ENCODE results near the gene NR3C2. TPM values are rescaled to one million over a fixed set of nuclear protein-coding genes. Genes with fewer than 3 reads are reported as not detected.

The NR3C2 gene
- total RNA-seq, 1 experiment from 2014 or later: 2.7 TPM

DNA sequence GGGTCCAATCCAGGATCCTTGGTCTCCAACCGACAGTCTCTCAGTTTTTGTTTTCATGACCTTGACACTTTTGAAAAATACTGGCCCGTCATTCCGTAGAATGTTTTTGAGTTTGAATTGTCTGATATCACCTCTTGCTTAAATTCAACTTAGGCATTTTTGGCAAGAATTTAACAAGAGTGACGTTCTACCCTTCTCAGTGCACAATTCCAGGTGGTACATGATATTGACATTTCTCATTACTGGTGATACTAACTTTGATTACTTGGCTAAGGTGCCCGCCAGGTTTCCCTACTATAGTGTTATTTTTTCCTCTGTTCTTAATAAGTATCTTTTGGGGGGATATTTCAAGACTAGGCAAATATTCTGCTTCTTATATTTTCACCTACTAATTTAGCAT lies 215.1 kb downstream of the NR3C2 start:
- intact Hi-C loops (cut with micrococcal nuclease): no loop called here
- ChIA-PET POLR2A (no interaction called here), CTCF (no interaction called here), RAD21 (ENCODE audit: low non-redundant PET in 1 of 2, low total read pairs in 2 of 2, uncharacterized antibody in 2 of 2, unreplicated experiment in 2 of 2) (no interaction called here)
- Histone ChIP-seq H3K4me1 (ENCODE audit: control insufficient read depth in 1 of 2, insufficient read depth in 2 of 2, low read length in 2 of 2) (no peaks in the 10 kb centered on the region), H3K27me3 (ENCODE audit: insufficient read depth, low read length) (no peaks in the 10 kb centered on the region), H3K9me3 (ENCODE audit: control insufficient read depth in 1 of 2, insufficient read depth in 1 of 2, low read depth in 1 of 2, low read length in 2 of 2) (no peaks in the 10 kb centered on the region), H3K4me2 (ENCODE audit: low read length) (no peak overlapping the region), H3K9me2 (ENCODE audit: insufficient read depth) (no peaks in the 10 kb centered on the region), H3K79me2 (ENCODE audit: insufficient read depth, low read length) (no peaks in the 10 kb centered on the region), H3K27ac (ENCODE audit: low read depth, low read length) (no peak overlapping the region), H3K4me3 (replicated peaks in 1 of 2; ENCODE audit: low read depth in 1 of 2, low read length in 2 of 2) (no peak overlapping the region), H3K36me3 (ENCODE audit: control insufficient read depth in 1 of 2, insufficient read depth in 2 of 2, low read length in 2 of 2) (no peaks in the 10 kb centered on the region), H3K9ac (ENCODE audit: low read length) (no peak overlapping the region), H4K20me1 (ENCODE audit: insufficient read depth) (no peaks in the 10 kb centered on the region), H2AFZ (ENCODE audit: low read depth, low read length, poor library complexity, severe bottlenecking) (no peak overlapping the region)
- DNase-seq (ENCODE audit: low read depth, low spot score) (no peak), ATAC-seq (no peak)
- TF ChIP-seq, protein P1, sequence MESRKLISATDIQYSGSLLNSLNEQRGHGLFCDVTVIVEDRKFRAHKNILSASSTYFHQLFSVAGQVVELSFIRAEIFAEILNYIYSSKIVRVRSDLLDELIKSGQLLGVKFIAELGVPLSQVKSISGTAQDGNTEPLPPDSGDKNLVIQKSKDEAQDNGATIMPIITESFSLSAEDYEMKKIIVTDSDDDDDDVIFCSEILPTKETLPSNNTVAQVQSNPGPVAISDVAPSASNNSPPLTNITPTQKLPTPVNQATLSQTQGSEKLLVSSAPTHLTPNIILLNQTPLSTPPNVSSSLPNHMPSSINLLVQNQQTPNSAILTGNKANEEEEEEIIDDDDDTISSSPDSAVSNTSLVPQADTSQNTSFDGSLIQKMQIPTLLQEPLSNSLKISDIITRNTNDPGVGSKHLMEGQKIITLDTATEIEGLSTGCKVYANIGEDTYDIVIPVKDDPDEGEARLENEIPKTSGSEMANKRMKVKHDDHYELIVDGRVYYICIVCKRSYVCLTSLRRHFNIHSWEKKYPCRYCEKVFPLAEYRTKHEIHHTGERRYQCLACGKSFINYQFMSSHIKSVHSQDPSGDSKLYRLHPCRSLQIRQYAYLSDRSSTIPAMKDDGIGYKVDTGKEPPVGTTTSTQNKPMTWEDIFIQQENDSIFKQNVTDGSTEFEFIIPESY (IDR thresholded peaks at IDR 0.05; ENCODE audit: extremely low read depth, insufficient replicate concordance, low read length): no peak
- BruUV-seq (replicated peaks): no TSS peak

DNA sequence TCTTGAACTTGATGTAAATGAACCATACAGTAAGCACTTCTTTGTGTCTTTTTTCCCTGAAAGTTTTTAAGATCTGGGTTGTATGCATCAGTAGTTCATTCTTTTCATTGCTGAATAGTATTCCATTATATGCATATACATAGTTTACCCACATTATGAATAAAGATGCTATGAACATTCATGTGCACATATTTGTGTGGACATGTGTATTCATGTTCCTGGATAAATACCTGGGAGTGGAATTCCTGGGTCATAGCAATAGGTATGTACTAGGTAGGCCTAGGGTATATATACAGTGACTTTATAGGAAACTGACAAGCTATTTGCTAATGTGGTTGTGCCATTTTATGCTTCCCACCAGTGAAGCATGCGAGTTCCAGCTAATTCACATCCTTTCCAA lies 215.9 kb downstream of the NR3C2 start:
- ChIA-PET CTCF (no interaction called here), RAD21 (ENCODE audit: low non-redundant PET in 1 of 2, low total read pairs in 2 of 2, uncharacterized antibody in 2 of 2, unreplicated experiment in 2 of 2) (no interaction called here), POLR2A (no interaction called here)
- H3K27ac ChIP-seq (ENCODE audit: low read depth, low read length): no peak overlapping the region
- H2AFZ ChIP-seq (ENCODE audit: low read depth, low read length, poor library complexity, severe bottlenecking): no peak overlapping the region
- H3K9ac ChIP-seq (ENCODE audit: low read length): no peak overlapping the region
- no peaks in the 10 kb centered on the region for H3K9me2 ChIP-seq (ENCODE audit: insufficient read depth)
- H3K4me3 ChIP-seq (replicated peaks in 1 of 2; ENCODE audit: low read depth in 1 of 2, low read length in 2 of 2): no peak overlapping the region
- no peaks in the 10 kb centered on the region for H3K9me3 ChIP-seq (ENCODE audit: control insufficient read depth in 1 of 2, insufficient read depth in 1 of 2, low read depth in 1 of 2, low read length in 2 of 2)
- no peaks in the 10 kb centered on the region for H3K4me1 ChIP-seq (ENCODE audit: control insufficient read depth in 1 of 2, insufficient read depth in 2 of 2, low read length in 2 of 2)
- DNase-seq (ENCODE audit: low read depth, low spot score): no peak
- H3K36me3 ChIP-seq (ENCODE audit: control insufficient read depth in 1 of 2, insufficient read depth in 2 of 2, low read length in 2 of 2): no peaks in the 10 kb centered on the region
- intact Hi-C loops (cut with micrococcal nuclease): no loop called here
- no peaks in the 10 kb centered on the region for H4K20me1 ChIP-seq (ENCODE audit: insufficient read depth)
- H3K27me3 ChIP-seq (ENCODE audit: insufficient read depth, low read length): no peaks in the 10 kb centered on the region
- BruUV-seq (replicated peaks): no TSS peak
- no peak for ATAC-seq
- H3K79me2 ChIP-seq (ENCODE audit: insufficient read depth, low read length): no peaks in the 10 kb centered on the region
- no peak overlapping the region for H3K4me2 ChIP-seq (ENCODE audit: low read length)
- TF ChIP-seq EGR1 (IDR thresholded peaks at IDR 0.05; ENCODE audit: low read depth) (no peak), POLR2AphosphoS5 (IDR thresholded peaks at IDR 0.05; ENCODE audit: low read depth, low read length) (no peak), ZNF274 (IDR thresholded peaks at IDR 0.05; ENCODE audit: low read depth, low read length) (no peak), EZH2 (IDR thresholded peaks at IDR 0.05) (no peak), YY1 (IDR thresholded peaks at IDR 0.05; ENCODE audit: extremely low read depth, insufficient replicate concordance, low read depth, low read length) (no peak), JUND (IDR thresholded peaks at IDR 0.05) (no peak), CBX3 (IDR thresholded peaks at IDR 0.05; ENCODE audit: low read depth) (no peak), POLR2A (IDR thresholded peaks at IDR 0.05; ENCODE audit: borderline replicate concordance, extremely low read depth, insufficient read depth, insufficient read length) (no peak), SP1 (IDR thresholded peaks at IDR 0.05; ENCODE audit: low read depth) (no peak)
- TF ChIP-seq, protein P2, sequence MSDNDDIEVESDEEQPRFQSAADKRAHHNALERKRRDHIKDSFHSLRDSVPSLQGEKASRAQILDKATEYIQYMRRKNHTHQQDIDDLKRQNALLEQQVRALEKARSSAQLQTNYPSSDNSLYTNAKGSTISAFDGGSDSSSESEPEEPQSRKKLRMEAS (IDR thresholded peaks at IDR 0.05): no peak
- TF ChIP-seq, protein P3, sequence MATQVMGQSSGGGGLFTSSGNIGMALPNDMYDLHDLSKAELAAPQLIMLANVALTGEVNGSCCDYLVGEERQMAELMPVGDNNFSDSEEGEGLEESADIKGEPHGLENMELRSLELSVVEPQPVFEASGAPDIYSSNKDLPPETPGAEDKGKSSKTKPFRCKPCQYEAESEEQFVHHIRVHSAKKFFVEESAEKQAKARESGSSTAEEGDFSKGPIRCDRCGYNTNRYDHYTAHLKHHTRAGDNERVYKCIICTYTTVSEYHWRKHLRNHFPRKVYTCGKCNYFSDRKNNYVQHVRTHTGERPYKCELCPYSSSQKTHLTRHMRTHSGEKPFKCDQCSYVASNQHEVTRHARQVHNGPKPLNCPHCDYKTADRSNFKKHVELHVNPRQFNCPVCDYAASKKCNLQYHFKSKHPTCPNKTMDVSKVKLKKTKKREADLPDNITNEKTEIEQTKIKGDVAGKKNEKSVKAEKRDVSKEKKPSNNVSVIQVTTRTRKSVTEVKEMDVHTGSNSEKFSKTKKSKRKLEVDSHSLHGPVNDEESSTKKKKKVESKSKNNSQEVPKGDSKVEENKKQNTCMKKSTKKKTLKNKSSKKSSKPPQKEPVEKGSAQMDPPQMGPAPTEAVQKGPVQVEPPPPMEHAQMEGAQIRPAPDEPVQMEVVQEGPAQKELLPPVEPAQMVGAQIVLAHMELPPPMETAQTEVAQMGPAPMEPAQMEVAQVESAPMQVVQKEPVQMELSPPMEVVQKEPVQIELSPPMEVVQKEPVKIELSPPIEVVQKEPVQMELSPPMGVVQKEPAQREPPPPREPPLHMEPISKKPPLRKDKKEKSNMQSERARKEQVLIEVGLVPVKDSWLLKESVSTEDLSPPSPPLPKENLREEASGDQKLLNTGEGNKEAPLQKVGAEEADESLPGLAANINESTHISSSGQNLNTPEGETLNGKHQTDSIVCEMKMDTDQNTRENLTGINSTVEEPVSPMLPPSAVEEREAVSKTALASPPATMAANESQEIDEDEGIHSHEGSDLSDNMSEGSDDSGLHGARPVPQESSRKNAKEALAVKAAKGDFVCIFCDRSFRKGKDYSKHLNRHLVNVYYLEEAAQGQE (IDR thresholded peaks at IDR 0.05; ENCODE audit: low read depth): no peak
- TF ChIP-seq, protein P4, sequence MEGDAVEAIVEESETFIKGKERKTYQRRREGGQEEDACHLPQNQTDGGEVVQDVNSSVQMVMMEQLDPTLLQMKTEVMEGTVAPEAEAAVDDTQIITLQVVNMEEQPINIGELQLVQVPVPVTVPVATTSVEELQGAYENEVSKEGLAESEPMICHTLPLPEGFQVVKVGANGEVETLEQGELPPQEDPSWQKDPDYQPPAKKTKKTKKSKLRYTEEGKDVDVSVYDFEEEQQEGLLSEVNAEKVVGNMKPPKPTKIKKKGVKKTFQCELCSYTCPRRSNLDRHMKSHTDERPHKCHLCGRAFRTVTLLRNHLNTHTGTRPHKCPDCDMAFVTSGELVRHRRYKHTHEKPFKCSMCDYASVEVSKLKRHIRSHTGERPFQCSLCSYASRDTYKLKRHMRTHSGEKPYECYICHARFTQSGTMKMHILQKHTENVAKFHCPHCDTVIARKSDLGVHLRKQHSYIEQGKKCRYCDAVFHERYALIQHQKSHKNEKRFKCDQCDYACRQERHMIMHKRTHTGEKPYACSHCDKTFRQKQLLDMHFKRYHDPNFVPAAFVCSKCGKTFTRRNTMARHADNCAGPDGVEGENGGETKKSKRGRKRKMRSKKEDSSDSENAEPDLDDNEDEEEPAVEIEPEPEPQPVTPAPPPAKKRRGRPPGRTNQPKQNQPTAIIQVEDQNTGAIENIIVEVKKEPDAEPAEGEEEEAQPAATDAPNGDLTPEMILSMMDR (IDR thresholded peaks at IDR 0.05 in 2 of 3, conservative IDR thresholded peaks at IDR 0.05 in 1 of 3; ENCODE audit: borderline replicate concordance in 1 of 3, insufficient read depth in 1 of 3, low read depth in 2 of 3, low read length in 2 of 3): no peak
